NCI-H748 (cell line): ENCODE results near the gene NUAK1.
A peak's percentile ranks its signal among the peaks of the same experiment; 100 is the strongest.

Experiments
- DNase-seq: peaks from one replicate; lab custom pipeline; 2025; ENCODE audit not compliant: unreplicated experiment; lab: John Stamatoyannopoulos, UW

NUAK1 gene

GRCh38 chr12:106138633-106139421 lies at the start of gene NUAK1:
TSS of gene NUAK1 (minus strand) at chr12:106138954. CDS start at chr12:106138653, 301 bp downstream.
- peak; percentile 81 for DNase-seq

- DNase-seq, result no peak
Measured at GRCh38 chr12:106188256-106188655, 49.5 kb upstream of the NUAK1 start.

GRCh38 chr12:106187842-106188241 lies 49.1 kb upstream of the NUAK1 start:
- DNase-seq, result no peak

- DNase-seq, result no peak
Measured at GRCh38 chr12:106187155-106187789, 48.5 kb upstream of the NUAK1 start.

GRCh38 chr12:106183735-106184134 lies 45.0 kb upstream of the NUAK1 start:
- no peak for DNase-seq

- DNase-seq, result no peak
Measured at GRCh38 chr12:106181401-106182114, 42.8 kb upstream of the NUAK1 start.

GRCh38 chr12:106179086-106179485 lies 40.3 kb upstream of the NUAK1 start:
- peak; percentile 69 for DNase-seq

- no peak for DNase-seq
Measured at GRCh38 chr12:106178562-106178961, 39.8 kb upstream of the NUAK1 start.

GRCh38 chr12:106176560-106176959 lies 37.8 kb upstream of the NUAK1 start:
- DNase-seq, result no peak

- no peak for DNase-seq
Measured at GRCh38 chr12:106174876-106175275, 36.1 kb upstream of the NUAK1 start.

- no peak for DNase-seq
Measured at GRCh38 chr12:106173442-106173841, 34.7 kb upstream of the NUAK1 start.

- no peak for DNase-seq
Measured at GRCh38 chr12:106171117-106171750, 32.5 kb upstream of the NUAK1 start.

GRCh38 chr12:106170285-106170684 lies 31.5 kb upstream of the NUAK1 start:
- no peak for DNase-seq

GRCh38 chr12:106163712-106164111 lies 25.0 kb upstream of the NUAK1 start:
- DNase-seq, result no peak

GRCh38 chr12:106161491-106161890 lies 22.7 kb upstream of the NUAK1 start:
- no peak for DNase-seq

GRCh38 chr12:106160915-106161314 lies 22.2 kb upstream of the NUAK1 start:
- DNase-seq, result no peak

- DNase-seq, result no peak
Measured at GRCh38 chr12:106157802-106158201, 19.0 kb upstream of the NUAK1 start.

- DNase-seq, result no peak
Measured at GRCh38 chr12:106154751-106155273, 16.1 kb upstream of the NUAK1 start.

GRCh38 chr12:106152334-106152733 lies 13.6 kb upstream of the NUAK1 start:
- peak; percentile 64 for DNase-seq

- DNase-seq, result peak; percentile 33
Measured at GRCh38 chr12:106150555-106150954, 11.8 kb upstream of the NUAK1 start.

GRCh38 chr12:106149096-106149784 lies 10.5 kb upstream of the NUAK1 start:
- peak; percentile 24 for DNase-seq
